Endothelial cell of umbilical vein (primary cell): ENCODE data around the gene TICAM2. TPM values are rescaled to one million over a fixed set of nuclear protein-coding genes. Genes with fewer than 3 reads are reported as not detected.
A peak's percentile ranks its signal among the peaks of the same experiment; 100 is the strongest.

Source experiments
- BruUV-seq: library from RNA; stranded (reverse); fragments of 400-500 nt; replicated peaks from 2 replicates; lab custom pipeline; 2021; lab: Mats Ljungman, UMichigan
- CTCF ChIA-PET: fragments of 300-600, 350-600 bp; sonication (Branson Sonifier 250); formaldehyde crosslinking; loops from one replicate; lab custom pipeline; 2021; ENCODE audit warnings: antibody characterized with exemption, inconsistent platforms; lab: Charles Lee
- POLR2A ChIA-PET: fragments of 300-600, 350-600 bp; sonication (Branson Sonifier 250); formaldehyde crosslinking; loops from one replicate; lab custom pipeline; 2021; ENCODE audit warnings: antibody characterized with exemption, inconsistent platforms; lab: Charles Lee
- DNase-seq: peaks from one replicate; pipeline ENCODE4 v3.0.0-alpha.2; 2011; ENCODE audit warnings: low read depth, low spot score
- FAIRE-seq: peaks from 2 replicates; lab custom pipeline; 2011; peaks lifted over from hg19 to GRCh38; lab: Jason Lieb, UNC
- H2AFZ ChIP-seq: 2 replicates; pipeline ENCODE4 v1.6.0; 2012; ENCODE audit warnings: low read depth, low read length, control low read depth, inconsistent platforms
- H3K27ac ChIP-seq: 2 replicates; pipeline ENCODE4 v1.5.1; 2011; ENCODE audit warnings: low read depth, mild to moderate bottlenecking, control low read depth, low read length, moderate library complexity; ENCODE audit not compliant: insufficient read depth
- H3K27me3 ChIP-seq, 2 experiments: 2 replicates each; pipeline versions ENCODE4 v1.6.0 to v1.6.1; 2011; ENCODE audit warnings: low read length in 2 of 2, mixed read lengths in 1 of 2; ENCODE audit not compliant: control insufficient read depth in 2 of 2, insufficient read depth in 2 of 2
- H3K36me3 ChIP-seq, 2 experiments: 2 replicates in 1 of 2; 3 replicates in 1 of 2; pipeline ENCODE4 v1.5.1; 2011; ENCODE audit warnings: low read length in 2 of 2, mild to moderate bottlenecking in 1 of 2, moderate library complexity in 1 of 2; ENCODE audit not compliant: control insufficient read depth in 2 of 2, insufficient read depth in 2 of 2; ENCODE audit errors: extremely low read depth in 1 of 2
- H3K4me1 ChIP-seq: 3 replicates; pipeline ENCODE4 v1.5.1; 2011; ENCODE audit warnings: mild to moderate bottlenecking, low read length; ENCODE audit not compliant: control insufficient read depth, insufficient read depth; ENCODE audit errors: extremely low read depth
- H3K4me2 ChIP-seq: 2 replicates; pipeline ENCODE4 v1.6.1; 2011; ENCODE audit warnings: low read length, control low read depth, mixed read lengths; ENCODE audit not compliant: insufficient read depth
- H3K4me3 ChIP-seq, 3 experiments: fragments of 200-600 bp in 1 of 3; sonication (generic), shearing (Covaris generic) in 1 of 3; replicated peaks in 1 of 3; 2 replicates each; pipeline ENCODE4 v1.5.1; 2011 to 2016; ENCODE audit warnings: control low read depth in 3 of 3, low read length in 3 of 3, mild to moderate bottlenecking in 2 of 3, inconsistent platforms in 1 of 3, low read depth in 1 of 3, moderate library complexity in 1 of 3; ENCODE audit not compliant: insufficient read depth in 1 of 3
- H3K79me2 ChIP-seq: 2 replicates; pipeline ENCODE4 v1.6.0; 2012; ENCODE audit warnings: low read length, inconsistent platforms; ENCODE audit not compliant: control insufficient read depth, insufficient read depth
- H3K9ac ChIP-seq: replicated peaks from 2 replicates; pipeline ENCODE3; 2011; ENCODE audit warnings: low read length, control low read depth; ENCODE audit not compliant: insufficient read depth; ENCODE audit errors: extremely low read depth
- H3K9me1 ChIP-seq: replicated peaks from 3 replicates; pipeline ENCODE4 v1.6.0; 2011; ENCODE audit warnings: mild to moderate bottlenecking, low read length; ENCODE audit not compliant: control insufficient read depth, insufficient read depth; ENCODE audit errors: extremely low read depth
- H3K9me3 ChIP-seq: replicated peaks from 2 replicates; pipeline ENCODE4 v1.5.1; 2012; ENCODE audit warnings: low read length, inconsistent platforms; ENCODE audit not compliant: control insufficient read depth, insufficient read depth
- H4K20me1 ChIP-seq: replicated peaks from 2 replicates; pipeline ENCODE3; 2011; ENCODE audit warnings: mild to moderate bottlenecking, low read length; ENCODE audit not compliant: control insufficient read depth, insufficient read depth; ENCODE audit errors: extremely low read depth
- CTCF ChIP-seq, 2 donors: IDR thresholded peaks; 1 replicate in 1 of 2; 2 replicates in 1 of 2; pipeline ENCODE4 v1.5.1; 2011; ENCODE audit warnings: low read length in 2 of 2, mild to moderate bottlenecking in 2 of 2, moderate library complexity in 2 of 2, control low read depth in 1 of 2, inconsistent platforms in 1 of 2, low read depth in 1 of 2; ENCODE audit not compliant: insufficient read depth in 1 of 2; ENCODE audit errors: extremely low read depth in 1 of 2
- EZH2 ChIP-seq: IDR thresholded peaks from 2 replicates; pipeline ENCODE4 v1.6.1; 2012; ENCODE audit warnings: borderline replicate concordance, low read depth, mild to moderate bottlenecking, moderate library complexity, low read length, inconsistent platforms; ENCODE audit not compliant: severe bottlenecking
- FOS ChIP-seq: IDR thresholded peaks from 2 replicates; pipeline ENCODE4 v1.6.1; 2011; ENCODE audit warnings: mild to moderate bottlenecking, low read length, moderate library complexity, borderline replicate concordance; ENCODE audit not compliant: insufficient read depth
- GATA2 ChIP-seq: IDR thresholded peaks from 2 replicates; pipeline ENCODE4 v1.7.0; 2011; ENCODE audit warnings: low read depth, mild to moderate bottlenecking, moderate library complexity, mixed read lengths, low read length; ENCODE audit not compliant: insufficient read length, insufficient read depth
- JUN ChIP-seq: IDR thresholded peaks from 2 replicates; pipeline ENCODE4 v1.6.1; 2011; ENCODE audit warnings: borderline replicate concordance, low read depth; ENCODE audit not compliant: insufficient read length, insufficient read depth
- MYC ChIP-seq: IDR thresholded peaks from one replicate; pipeline ENCODE4 v1.6.1; 2011; ENCODE audit warnings: mild to moderate bottlenecking, low read depth, low read length
- dilution Hi-C: fragments of 300-500 bp; cut with MboI; formaldehyde crosslinking; loops from one replicate; pipeline ENCODE4 v1.15.0; 2019; ENCODE audit warnings: low sequenced_read_pairs; ENCODE audit not compliant: extremely low pct_ligation_motif_present
- intact Hi-C: fragments of 100-400 bp; cut with micrococcal nuclease; formaldehyde crosslinking; loops from one replicate; pipeline ENCODE4 v1.10.0; 2022
- polyA plus RNA-seq, 4 experiments: library from polyadenylated mRNA; depleted of rRNA in 3 of 4; stranded (reverse) in 3 of 4; unstranded in 1 of 4; fragments of >200 nt; gene quantifications; 2 replicates each; pipeline versions ENCODE4 v1.2.1 to v1.2.3, GENCODE V29; 2011 to 2012; ENCODE audit warnings: missing spikeins in 1 of 4
- total RNA-seq: library from RNA; stranded (reverse); gene quantifications from 2 replicates; pipeline ENCODE4 v1.2.3, GENCODE V29; 2021
- TF ChIP-seq, protein P1 (sequence below): IDR thresholded peaks from 2 replicates; pipeline ENCODE4 v1.6.1; 2011; ENCODE audit not compliant: insufficient read depth, insufficient read length

TICAM2 gene
- total and polyA plus RNA-seq, 2 donors (not counting 3 experiments of a cell fraction or from before 2014, with no cell fraction given), result 0.18 to 3.5 TPM

DNA sequence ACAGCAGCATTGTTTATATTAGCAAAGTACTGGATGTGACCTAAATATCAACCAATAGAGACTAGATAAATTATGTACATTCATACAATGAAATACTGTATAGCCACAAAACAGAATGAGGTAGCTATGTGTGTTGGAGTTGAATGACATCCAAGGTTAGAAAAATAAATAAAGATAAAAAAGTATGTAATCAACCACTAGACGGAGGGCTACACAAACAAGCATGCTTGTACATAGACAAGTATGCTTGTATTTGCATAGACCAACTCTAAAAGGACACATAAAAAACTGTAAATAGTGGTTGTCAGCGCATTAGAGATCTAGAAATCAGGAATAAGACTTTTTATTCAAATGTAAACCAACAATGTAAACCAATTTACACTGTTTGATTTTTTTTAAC, 60.7 kb downstream of the TICAM2 start:
- Histone ChIP-seq H3K9ac (peak overlapping the region; percentile 84), H3K9me3 (no peaks in the 10 kb centered on the region), H3K9me1 (no peaks in the 10 kb centered on the region), H3K27ac (peak overlapping the region; percentile 89), H2AFZ (no peak overlapping the region), H3K27me3 (no peaks in the 10 kb centered on the region), H3K4me2 (peak overlapping the region; percentile 99), H3K79me2 (peaks cover 73% of the 10 kb centered on the region), H3K36me3 (peaks cover 0 to 15% of the 10 kb centered on the region in 2 experiments), H3K4me1 (peaks cover 25% of the 10 kb centered on the region), H3K4me3 (peak overlapping the region; percentile 90 to 99 (median 97)), H4K20me1 (peaks cover 43% of the 10 kb centered on the region)
- ChIA-PET CTCF (interaction anchor here (4.8 to 5.5 kb wide), 2 partner anchors 34 to 232 kb away, joined by 42 to 45 read pairs; no protein-coding TSS in a partner anchor), POLR2A (no interaction called here)
- no TSS peak for BruUV-seq
- FAIRE-seq (no peak), DNase-seq (no peak)
- intact Hi-C loops, result loop anchor here (1.0 to 5.0 kb wide), 3 partner anchors 9 to 301 kb away; partner anchors contain the start of genes AP3S1 and ATG12
- no peak for TF ChIP-seq EZH2
- TF ChIP-seq FOS, result no peak
- dilution Hi-C loops, result loop anchor here (25.0 kb wide), 1 partner anchor 229 kb away; no protein-coding TSS in a partner anchor

- no peaks in the 10 kb centered on the region for H3K9me1 ChIP-seq
- ChIA-PET CTCF (no interaction called here), POLR2A (interaction anchor here (1.2 kb wide), 1 partner anchor 9 kb away, joined by 3 read pairs; the partner anchor contains the start of gene FEM1C)
- H3K4me3 ChIP-seq, result no peak overlapping the region
- peaks cover 44% of the 10 kb centered on the region for H4K20me1 ChIP-seq
- DNase-seq (no peak), FAIRE-seq (no peak)
- peaks cover 27% of the 10 kb centered on the region for H3K4me1 ChIP-seq
- no peak overlapping the region for H2AFZ ChIP-seq
- peaks cover 2 to 15% of the 10 kb centered on the region in 2 experiments for H3K36me3 ChIP-seq
- H3K79me2 ChIP-seq, result peaks cover 100% of the 10 kb centered on the region
- BruUV-seq, result no TSS peak
- no peak overlapping the region for H3K9ac ChIP-seq
- H3K27ac ChIP-seq, result no peak overlapping the region
- no peaks in the 10 kb centered on the region for H3K27me3 ChIP-seq
- intact Hi-C loops, result no loop called here
- no peaks in the 10 kb centered on the region for H3K9me3 ChIP-seq
- peak overlapping the region; percentile 6 for H3K4me2 ChIP-seq
- TF ChIP-seq FOS (no peak), CTCF (IDR thresholded peaks at IDR 0.05; ENCODE audit: extremely low read depth in 1 of 2, insufficient read depth in 1 of 2, low read depth in 1 of 2, low read length in 2 of 2) (no peak), EZH2 (no peak), MYC (no peak), JUN (no peak), GATA2 (no peak)
- TF ChIP-seq, protein P1, sequence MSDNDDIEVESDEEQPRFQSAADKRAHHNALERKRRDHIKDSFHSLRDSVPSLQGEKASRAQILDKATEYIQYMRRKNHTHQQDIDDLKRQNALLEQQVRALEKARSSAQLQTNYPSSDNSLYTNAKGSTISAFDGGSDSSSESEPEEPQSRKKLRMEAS, result no peak
- dilution Hi-C loops, result loop anchor here (25.0 kb wide), 1 partner anchor 223 kb away; no protein-coding TSS in a partner anchor
These were observed 66.7 kb downstream of the TICAM2 start for GRCh38 chr5:115535479-115536035.
